AG04449 (cell line): ENCODE data around the gene PCCA.

Experiments used
- CTCF ChIA-PET: fragments of 350-600 bp; formaldehyde crosslinking; extraction: SDS; loops from one replicate; lab custom pipeline; 2021; ENCODE audit warnings: antibody characterized with exemption; lab: Yijun Ruan, JAX
- POLR2A ChIA-PET: fragments of 400-600, 350-600 bp; formaldehyde crosslinking; extraction: SDS; loops from one replicate; lab custom pipeline; 2020; ENCODE audit warnings: antibody characterized with exemption, inconsistent platforms; lab: Yijun Ruan, JAX
- DNase-seq: peaks from one replicate; pipeline ENCODE4 v3.0.0-alpha.2; 2010; ENCODE audit warnings: low read depth, low spot score
- H3K4me3 ChIP-seq: 2 replicates; pipeline ENCODE4 v1.5.1; 2011; ENCODE audit warnings: low read depth, mild to moderate bottlenecking, control low read depth, low read length
- TF ChIP-seq, protein P1 (sequence below): IDR thresholded peaks from one replicate; pipeline ENCODE4 v1.5.1; 2011; ENCODE audit warnings: mild to moderate bottlenecking, moderate library complexity, low read length, control low read depth, inconsistent platforms; ENCODE audit not compliant: insufficient read depth; ENCODE audit errors: missing control alignments

The PCCA gene

DNA sequence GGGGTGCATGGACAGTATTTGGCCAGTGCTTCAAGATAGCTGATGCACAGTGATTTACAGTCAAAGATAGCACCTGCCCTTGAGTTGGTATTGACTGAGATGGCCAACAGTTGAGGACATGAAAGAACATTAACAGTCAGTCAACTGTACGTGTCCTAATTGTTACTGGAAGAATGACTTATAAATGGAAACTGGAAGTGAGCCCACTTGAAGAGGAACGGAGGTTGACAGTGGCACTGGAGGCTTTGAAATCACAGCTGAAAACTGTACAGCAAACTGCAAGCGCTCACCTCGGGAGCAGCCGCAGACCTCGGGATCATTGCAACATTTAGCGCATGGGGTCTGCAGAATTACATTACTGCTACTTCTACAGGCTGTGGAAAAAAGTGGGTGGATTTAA lies 422.6 kb downstream of the PCCA start:
- no peak overlapping the region for H3K4me3 ChIP-seq
- no peak for DNase-seq
- POLR2A ChIA-PET: no interaction called here
- TF ChIP-seq, protein P1, sequence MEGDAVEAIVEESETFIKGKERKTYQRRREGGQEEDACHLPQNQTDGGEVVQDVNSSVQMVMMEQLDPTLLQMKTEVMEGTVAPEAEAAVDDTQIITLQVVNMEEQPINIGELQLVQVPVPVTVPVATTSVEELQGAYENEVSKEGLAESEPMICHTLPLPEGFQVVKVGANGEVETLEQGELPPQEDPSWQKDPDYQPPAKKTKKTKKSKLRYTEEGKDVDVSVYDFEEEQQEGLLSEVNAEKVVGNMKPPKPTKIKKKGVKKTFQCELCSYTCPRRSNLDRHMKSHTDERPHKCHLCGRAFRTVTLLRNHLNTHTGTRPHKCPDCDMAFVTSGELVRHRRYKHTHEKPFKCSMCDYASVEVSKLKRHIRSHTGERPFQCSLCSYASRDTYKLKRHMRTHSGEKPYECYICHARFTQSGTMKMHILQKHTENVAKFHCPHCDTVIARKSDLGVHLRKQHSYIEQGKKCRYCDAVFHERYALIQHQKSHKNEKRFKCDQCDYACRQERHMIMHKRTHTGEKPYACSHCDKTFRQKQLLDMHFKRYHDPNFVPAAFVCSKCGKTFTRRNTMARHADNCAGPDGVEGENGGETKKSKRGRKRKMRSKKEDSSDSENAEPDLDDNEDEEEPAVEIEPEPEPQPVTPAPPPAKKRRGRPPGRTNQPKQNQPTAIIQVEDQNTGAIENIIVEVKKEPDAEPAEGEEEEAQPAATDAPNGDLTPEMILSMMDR: no peak
- CTCF ChIA-PET: interaction anchor here (1.1 to 9.4 kb wide), 2 partner anchors 9 to 597 kb away, joined by 3 to 89 read pairs; no protein-coding TSS in a partner anchor

DNA sequence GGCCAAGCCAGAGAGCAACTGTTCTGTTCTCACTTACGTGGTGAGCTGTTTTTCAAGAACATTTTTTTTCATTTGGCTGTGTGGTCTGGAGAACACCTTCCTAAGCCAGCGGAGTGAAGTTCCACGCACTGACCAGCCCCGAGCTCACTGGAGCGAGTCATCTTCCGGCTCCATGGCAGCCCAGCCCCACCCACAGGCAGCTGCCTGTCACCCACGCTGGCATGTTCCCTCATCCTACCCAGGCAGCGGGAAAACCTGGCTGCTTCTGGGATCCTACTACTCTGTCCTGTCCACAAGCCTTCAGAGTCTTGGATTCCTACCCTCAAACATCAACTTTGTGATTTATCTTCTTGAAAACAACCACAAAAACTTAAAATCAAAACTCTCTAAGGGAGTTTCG lies 423.5 kb downstream of the PCCA start:
- ChIA-PET CTCF (interaction anchor here (1.2 to 9.4 kb wide), 4 partner anchors 12 to 598 kb away, joined by 3 to 89 read pairs (median 10); no protein-coding TSS in a partner anchor), POLR2A (no interaction called here)
- TF ChIP-seq, protein P1: no peak
- H3K4me3 ChIP-seq: no peak overlapping the region
- DNase-seq: no peak

DNA sequence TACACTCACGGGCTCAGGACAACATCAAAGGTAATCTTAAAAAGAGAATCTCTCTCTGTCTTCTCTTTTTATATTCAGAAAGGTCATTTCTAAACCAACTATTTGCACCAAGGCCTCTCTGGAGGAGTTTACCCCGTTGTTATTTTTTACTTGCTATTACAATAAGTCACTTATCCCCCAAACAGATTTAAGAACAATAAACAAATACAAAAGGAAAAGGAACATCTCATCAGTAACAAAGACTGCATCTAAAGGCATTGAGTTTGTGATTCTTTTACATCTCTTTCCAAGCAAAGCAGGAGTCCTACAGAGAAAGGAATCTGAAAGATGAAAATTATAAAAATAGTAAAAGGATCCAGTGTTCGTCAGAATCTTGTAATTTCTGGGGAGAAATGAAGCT lies 424.3 kb downstream of the PCCA start:
- no peak for DNase-seq
- ChIA-PET CTCF (interaction anchor here (0.7 to 9.4 kb wide), 10 partner anchors 11 to 857 kb away, joined by 3 to 89 read pairs (median 4); no protein-coding TSS in a partner anchor), POLR2A (no interaction called here)
- H3K4me3 ChIP-seq: no peak overlapping the region
- TF ChIP-seq, protein P1: no peak

DNA sequence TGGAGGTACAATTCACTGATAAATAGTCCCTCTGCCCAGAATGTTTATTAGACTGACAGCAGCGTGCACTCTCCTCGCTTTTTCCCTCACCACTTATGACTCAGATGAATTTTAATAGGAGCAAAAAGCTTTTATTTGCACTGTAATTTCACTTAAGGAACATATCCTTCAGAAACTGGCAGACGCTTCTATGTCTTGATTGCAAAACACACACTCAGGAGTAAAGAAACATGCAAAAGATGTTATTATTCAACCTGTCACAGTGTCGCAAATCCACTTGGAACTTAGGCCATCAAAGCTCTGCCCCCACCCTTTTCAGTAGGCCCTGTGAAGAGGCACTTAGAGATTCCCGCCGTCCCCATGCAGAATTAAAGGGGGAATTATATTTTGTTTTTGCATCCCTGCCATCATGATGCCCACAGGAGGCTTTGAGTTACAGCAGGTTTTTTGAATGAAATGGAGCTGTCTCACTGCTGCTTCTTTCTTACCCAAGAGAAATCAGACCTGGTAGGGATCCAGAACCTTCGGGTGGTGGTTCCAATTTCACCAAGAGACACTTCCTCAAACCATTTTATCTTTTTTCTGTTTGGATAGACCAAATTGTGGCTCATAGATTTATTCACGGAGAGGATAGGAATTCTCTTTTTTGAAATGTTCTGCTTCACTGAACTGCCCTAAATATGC lies 425.2 kb downstream of the PCCA start:
- ChIA-PET CTCF (interaction anchor here (0.7 to 9.4 kb wide), 30 partner anchors 8 to 860 kb away, joined by 3 to 89 read pairs (median 4); partner anchors contain the start of gene PCCA), POLR2A (no interaction called here)
- TF ChIP-seq, protein P1: no peak
- DNase-seq: no peak
- no peak overlapping the region for H3K4me3 ChIP-seq

DNA sequence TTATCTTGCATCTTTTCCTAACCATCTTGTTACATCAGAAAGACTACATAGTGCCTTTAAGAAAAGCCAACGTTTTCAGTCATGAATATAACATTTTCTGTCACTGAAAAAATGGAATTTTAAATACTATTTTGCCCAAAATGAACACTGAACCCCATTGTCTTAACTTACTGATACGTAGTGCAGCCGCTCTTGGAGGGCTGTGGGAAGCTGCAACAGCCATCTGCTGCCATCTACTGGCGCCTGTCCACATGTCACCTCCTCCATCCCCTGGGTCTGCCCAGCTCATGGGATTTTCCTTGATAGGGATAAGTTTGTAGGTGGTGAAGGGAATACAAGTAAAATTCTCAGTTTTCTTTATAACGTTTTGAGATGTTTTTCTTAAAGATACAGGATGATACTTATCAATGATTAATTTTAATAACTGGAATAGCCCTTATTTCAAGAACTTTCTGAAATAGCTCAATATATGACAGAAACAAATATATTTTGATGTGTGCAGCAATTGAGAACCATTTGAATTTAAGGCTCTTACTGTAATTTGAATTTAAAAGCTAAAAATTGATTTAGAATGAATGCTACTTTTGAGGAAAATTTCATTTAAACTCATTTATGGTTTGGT lies 426.0 kb downstream of the PCCA start:
- DNase-seq: no peak
- CTCF ChIA-PET: interaction anchor here (0.7 to 9.4 kb wide), 34 partner anchors 8 to 861 kb away, joined by 3 to 89 read pairs (median 4); partner anchors contain the start of gene PCCA
- TF ChIP-seq, protein P1: peak; percentile 92
- POLR2A ChIA-PET: no interaction called here
- H3K4me3 ChIP-seq: no peak overlapping the region

DNA sequence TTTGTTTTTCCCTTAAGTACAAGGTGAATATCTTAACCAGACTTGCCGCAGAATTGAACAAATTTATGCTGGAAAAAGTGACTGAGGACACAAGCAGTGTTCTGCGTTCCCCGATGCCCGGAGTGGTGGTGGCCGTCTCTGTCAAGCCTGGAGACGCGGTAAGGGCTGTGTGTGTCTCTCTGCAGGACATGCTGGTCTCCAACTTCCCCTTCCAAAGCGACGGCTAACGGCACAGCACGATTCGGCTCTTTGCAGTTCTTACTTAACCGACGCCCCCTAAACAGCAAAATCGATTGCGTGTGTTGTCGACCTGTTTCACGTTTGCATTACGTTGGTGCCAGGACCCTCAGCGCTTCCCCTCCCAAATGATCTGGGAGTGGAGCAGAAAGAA lies 426.5 kb downstream of the PCCA start:
- TF ChIP-seq, protein P1: no peak
- ChIA-PET CTCF (interaction anchor here (0.7 to 9.4 kb wide), 29 partner anchors 9 to 862 kb away, joined by 3 to 89 read pairs (median 4); partner anchors contain the start of gene PCCA), POLR2A (no interaction called here)
- H3K4me3 ChIP-seq: no peak overlapping the region
- DNase-seq: no peak
